HUES48 (cell line): ENCODE data around the gene AFDN.

Experiments used
- H3K27ac ChIP-seq: one replicate; pipeline ENCODE4 v1.7.0; 2013; ENCODE audit warnings: low read depth, low read length, inconsistent platforms
- H3K27me3 ChIP-seq: 2 replicates; pipeline ENCODE4 v1.6.1; 2013; ENCODE audit warnings: mild to moderate bottlenecking, low read length; ENCODE audit not compliant: control insufficient read depth, insufficient read depth
- H3K36me3 ChIP-seq: 2 replicates; pipeline ENCODE4 v1.6.1; 2013; ENCODE audit warnings: low read length; ENCODE audit not compliant: control insufficient read depth, insufficient read depth
- H3K4me1 ChIP-seq: 2 replicates; pipeline ENCODE4 v1.6.1; 2013; ENCODE audit warnings: mild to moderate bottlenecking, low read length; ENCODE audit not compliant: control insufficient read depth, insufficient read depth
- H3K4me3 ChIP-seq: 2 replicates; pipeline ENCODE4 v1.5.1; 2013; ENCODE audit warnings: mild to moderate bottlenecking, low read depth, low read length
- H3K9ac ChIP-seq: 2 replicates; pipeline ENCODE4 v1.6.1; 2013; ENCODE audit warnings: mild to moderate bottlenecking, low read depth, low read length, moderate library complexity
- H3K9me3 ChIP-seq: 2 replicates; pipeline ENCODE4 v1.6.1; 2013; ENCODE audit warnings: low read length; ENCODE audit not compliant: control insufficient read depth, insufficient read depth

The AFDN gene

DNA sequence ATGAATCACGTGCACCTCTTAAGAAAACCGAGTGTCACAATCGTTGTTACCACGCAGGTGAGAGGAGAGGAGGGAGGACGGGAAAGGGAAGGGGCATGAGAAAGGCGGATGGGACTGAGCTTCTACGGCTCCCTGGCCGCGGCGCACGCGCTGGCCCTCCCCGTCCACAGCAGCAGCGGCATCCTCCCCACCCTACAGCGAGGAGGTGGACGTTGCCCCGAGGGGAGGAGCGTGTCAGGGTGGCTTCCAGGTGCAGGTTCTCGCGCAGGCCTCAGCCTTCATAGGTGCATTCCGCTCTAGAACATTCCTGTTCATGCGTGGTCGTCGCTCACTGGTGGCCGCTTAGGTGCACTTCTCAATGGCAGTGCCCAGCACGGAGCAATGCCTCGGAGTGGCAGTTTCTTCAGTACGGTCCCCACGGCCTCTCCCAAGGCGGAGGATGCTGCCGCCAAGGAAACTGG is 29.7 kb upstream of the AFDN start:
- no peaks in the 10 kb centered on the region for H3K9me3 ChIP-seq
- no peak overlapping the region for H3K27ac ChIP-seq
- H3K4me3 ChIP-seq: no peak overlapping the region
- H3K36me3 ChIP-seq: no peaks in the 10 kb centered on the region
- peaks cover 19% of the 10 kb centered on the region for H3K4me1 ChIP-seq
- no peak overlapping the region for H3K9ac ChIP-seq
- H3K27me3 ChIP-seq: no peaks in the 10 kb centered on the region

DNA sequence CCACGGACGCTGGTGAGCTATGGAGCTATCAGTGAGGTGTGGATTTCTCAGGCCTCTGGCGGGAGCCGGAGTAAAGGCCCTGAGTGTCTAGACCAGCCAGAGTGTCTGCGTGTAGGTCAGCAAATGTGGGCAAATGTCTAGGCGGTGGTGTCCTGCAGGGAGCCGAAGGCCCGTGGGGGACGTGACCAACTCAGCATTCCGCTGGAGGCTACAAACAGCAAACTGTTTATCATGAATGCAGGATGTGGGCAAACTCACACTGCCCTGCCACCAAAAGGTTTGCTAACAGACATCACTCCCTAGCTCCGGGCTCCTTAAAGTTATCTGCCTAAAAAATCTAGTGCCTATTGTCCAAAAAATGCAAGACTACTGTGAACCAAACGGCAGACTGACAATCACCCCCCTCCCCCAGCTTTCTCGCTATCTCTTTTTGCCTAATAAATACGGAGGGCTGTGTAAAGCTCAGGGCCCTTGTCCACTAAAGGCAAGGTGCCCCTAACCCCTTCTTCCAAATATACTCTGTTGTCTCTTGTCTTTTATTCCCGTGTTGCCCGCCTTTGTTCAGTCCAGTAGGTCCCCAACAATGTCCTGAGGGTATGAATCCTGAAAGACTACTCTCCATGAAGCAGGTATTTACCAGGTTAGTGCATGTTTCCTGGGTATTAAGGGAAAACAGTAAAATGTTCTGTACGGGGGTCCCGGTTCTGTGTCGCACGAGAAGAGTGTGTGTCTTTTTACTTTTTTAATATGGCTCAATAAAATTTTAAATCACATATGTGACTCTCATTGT is 29.0 kb upstream of the AFDN start:
- Histone ChIP-seq H3K27ac (no peak overlapping the region), H3K9me3 (no peaks in the 10 kb centered on the region), H3K9ac (no peak overlapping the region), H3K4me3 (no peak overlapping the region), H3K36me3 (no peaks in the 10 kb centered on the region), H3K4me1 (peaks cover 19% of the 10 kb centered on the region), H3K27me3 (no peaks in the 10 kb centered on the region)

GRCh38 chr6:167798453-167798852 is 28.3 kb upstream of the AFDN start:
- Histone ChIP-seq H3K27me3 (no peaks in the 10 kb centered on the region), H3K9me3 (no peaks in the 10 kb centered on the region), H3K27ac (no peak overlapping the region), H3K4me1 (peaks cover 19% of the 10 kb centered on the region), H3K9ac (no peak overlapping the region), H3K4me3 (no peak overlapping the region), H3K36me3 (no peaks in the 10 kb centered on the region)

GRCh38 chr6:167799033-167799821 is 27.5 kb upstream of the AFDN start:
- no peaks in the 10 kb centered on the region for H3K36me3 ChIP-seq
- H3K27me3 ChIP-seq: no peaks in the 10 kb centered on the region
- H3K4me1 ChIP-seq: peaks cover 19% of the 10 kb centered on the region
- H3K9ac ChIP-seq: no peak overlapping the region
- no peak overlapping the region for H3K27ac ChIP-seq
- H3K4me3 ChIP-seq: no peak overlapping the region
- H3K9me3 ChIP-seq: no peaks in the 10 kb centered on the region

DNA sequence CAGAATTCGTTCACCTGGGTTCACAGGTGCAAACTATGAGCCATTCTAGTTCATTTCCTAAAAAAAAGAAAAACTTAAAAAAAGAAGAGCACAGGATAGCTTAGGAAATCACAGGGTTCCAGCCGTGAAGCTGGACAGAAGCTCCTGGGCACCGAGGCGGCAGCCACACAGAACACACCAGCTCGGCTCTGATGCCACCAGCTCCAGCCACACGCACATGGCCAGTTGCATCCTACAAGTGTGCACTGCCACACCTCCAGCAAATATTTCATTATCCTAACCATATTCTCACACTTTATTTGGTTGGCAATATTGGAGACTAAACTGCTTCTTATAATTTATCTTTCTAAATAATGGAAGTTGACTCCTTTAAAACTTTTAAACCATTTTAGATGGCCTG is 26.2 kb upstream of the AFDN start:
- Histone ChIP-seq H3K36me3 (no peaks in the 10 kb centered on the region), H3K27ac (no peak overlapping the region), H3K4me3 (no peak overlapping the region), H3K9ac (no peak overlapping the region), H3K27me3 (no peaks in the 10 kb centered on the region), H3K4me1 (peaks cover 19% of the 10 kb centered on the region), H3K9me3 (no peaks in the 10 kb centered on the region)

GRCh38 chr6:167801263-167801662 is 25.4 kb upstream of the AFDN start:
- Histone ChIP-seq H3K36me3 (no peaks in the 10 kb centered on the region), H3K27ac (no peak overlapping the region), H3K27me3 (no peaks in the 10 kb centered on the region), H3K9me3 (no peaks in the 10 kb centered on the region), H3K4me1 (peaks cover 19% of the 10 kb centered on the region), H3K4me3 (no peak overlapping the region), H3K9ac (no peak overlapping the region)

DNA sequence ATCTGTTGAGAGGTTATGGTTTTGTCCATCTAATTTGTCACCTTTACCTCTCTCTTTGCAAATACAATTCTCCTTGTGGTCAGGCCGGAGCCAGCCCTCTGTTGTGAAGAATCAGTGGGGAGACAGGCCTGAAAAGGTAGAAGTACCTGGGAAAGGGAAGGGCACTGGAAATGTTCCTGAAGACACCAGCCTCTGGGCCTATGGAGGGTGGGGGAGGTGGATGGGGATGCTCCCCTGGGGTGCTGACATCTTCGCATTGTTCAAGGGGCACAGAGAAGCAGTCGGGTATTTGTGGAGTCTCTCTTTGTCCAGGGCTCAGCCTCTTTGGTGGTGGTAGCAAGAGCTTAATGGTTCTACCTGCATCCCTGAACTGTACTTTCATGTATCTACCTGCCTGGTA is 24.4 kb upstream of the AFDN start:
- Histone ChIP-seq H3K9ac (no peak overlapping the region), H3K36me3 (no peaks in the 10 kb centered on the region), H3K4me1 (peaks cover 19% of the 10 kb centered on the region), H3K4me3 (no peak overlapping the region), H3K27ac (no peak overlapping the region), H3K27me3 (no peaks in the 10 kb centered on the region), H3K9me3 (no peaks in the 10 kb centered on the region)

- Histone ChIP-seq H3K9ac (no peak overlapping the region), H3K4me1 (peaks cover 11% of the 10 kb centered on the region), H3K27me3 (no peaks in the 10 kb centered on the region), H3K4me3 (no peak overlapping the region), H3K36me3 (no peaks in the 10 kb centered on the region), H3K9me3 (no peaks in the 10 kb centered on the region), H3K27ac (no peak overlapping the region)
Measured at GRCh38 chr6:167803816-167804215, 22.9 kb upstream of the AFDN start.

DNA sequence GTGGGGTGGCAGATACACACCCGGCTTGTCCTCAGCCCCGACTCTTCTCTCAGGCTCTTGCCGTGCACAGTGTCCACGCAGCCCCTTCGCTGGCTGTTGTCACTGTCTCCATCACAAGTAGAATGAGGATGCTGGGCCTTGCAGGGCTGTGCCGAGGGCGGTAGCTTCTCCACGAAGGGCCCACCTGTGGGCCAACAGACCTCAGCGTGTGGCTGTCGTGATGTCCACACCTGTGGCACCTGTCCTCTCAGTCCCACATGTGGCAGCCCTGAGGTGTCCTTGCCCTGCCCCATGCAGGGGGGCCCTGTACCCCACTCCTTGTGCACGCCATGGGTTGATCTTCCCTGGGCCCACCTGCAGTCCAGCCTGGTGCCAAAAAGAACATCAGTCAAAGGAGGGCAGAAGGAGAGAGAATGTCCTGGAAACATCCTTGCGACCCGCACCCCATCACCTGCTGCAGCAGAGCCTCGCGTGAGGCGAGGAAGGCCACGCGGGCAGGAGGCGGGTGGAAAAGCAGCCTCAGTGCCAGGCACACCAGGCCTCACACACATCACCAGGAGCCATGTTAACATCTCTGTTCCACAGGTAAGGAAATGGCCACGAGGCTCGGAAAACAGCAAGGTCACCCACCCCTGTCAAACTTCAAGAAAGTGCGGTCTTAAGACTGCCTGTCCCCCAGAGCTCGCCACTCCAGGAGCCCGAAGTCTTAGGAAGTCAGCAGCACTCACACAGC is 22.3 kb upstream of the AFDN start:
- H3K36me3 ChIP-seq: no peaks in the 10 kb centered on the region
- H3K4me3 ChIP-seq: no peak overlapping the region
- H3K27me3 ChIP-seq: no peaks in the 10 kb centered on the region
- peaks cover 5% of the 10 kb centered on the region for H3K4me1 ChIP-seq
- H3K9ac ChIP-seq: no peak overlapping the region
- H3K27ac ChIP-seq: no peak overlapping the region
- H3K9me3 ChIP-seq: no peaks in the 10 kb centered on the region

DNA sequence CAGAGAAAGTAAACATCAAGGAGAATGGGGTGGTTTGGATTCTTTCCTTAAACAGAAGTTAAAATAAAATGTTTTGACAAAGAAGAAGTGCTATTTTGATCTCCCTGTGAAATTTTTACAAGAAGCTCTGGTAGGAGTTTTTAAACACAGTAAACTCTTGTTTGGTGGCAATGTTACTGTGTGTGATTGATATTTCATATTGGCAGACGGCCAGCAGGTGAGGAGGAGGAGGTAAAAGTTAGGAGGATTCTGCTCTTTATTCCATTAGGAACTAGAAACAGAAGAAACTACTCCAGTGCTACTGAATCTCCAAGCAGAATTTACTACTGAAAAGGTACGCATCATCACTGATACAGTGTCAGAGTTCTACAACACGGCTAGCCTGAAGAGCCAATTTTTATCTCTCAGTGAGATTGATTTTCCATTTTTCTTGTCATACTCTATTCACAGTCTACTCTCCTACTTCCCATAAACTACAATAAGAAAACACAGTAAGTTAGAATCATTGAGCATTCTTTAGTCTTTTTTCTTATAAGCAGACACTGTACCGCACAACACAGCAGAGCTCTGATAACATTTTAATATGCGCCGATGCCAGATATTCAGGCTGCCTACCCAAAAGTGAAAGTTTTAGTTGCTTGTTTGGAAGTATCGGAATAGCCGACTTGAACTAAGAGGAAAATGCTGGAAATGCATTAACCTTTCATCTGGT is 21.2 kb upstream of the AFDN start:
- H3K9ac ChIP-seq: no peak overlapping the region
- H3K4me3 ChIP-seq: no peak overlapping the region
- H3K9me3 ChIP-seq: no peaks in the 10 kb centered on the region
- H3K4me1 ChIP-seq: no peaks in the 10 kb centered on the region
- H3K27me3 ChIP-seq: no peaks in the 10 kb centered on the region
- no peak overlapping the region for H3K27ac ChIP-seq
- H3K36me3 ChIP-seq: no peaks in the 10 kb centered on the region
